GM12801 (cell line): ENCODE results near the gene WDR88.

ENCODE experiments used
- TF ChIP-seq, protein P1 (sequence below): IDR thresholded peaks from one replicate; pipeline ENCODE4 v1.5.1; 2011; ENCODE audit warnings: control low read depth; ENCODE audit not compliant: insufficient read length; ENCODE audit errors: extremely low read depth

The WDR88 gene

GRCh38 chr19:33150852-33151518, 19.1 kb downstream of the WDR88 start:
- TF ChIP-seq, protein P1, sequence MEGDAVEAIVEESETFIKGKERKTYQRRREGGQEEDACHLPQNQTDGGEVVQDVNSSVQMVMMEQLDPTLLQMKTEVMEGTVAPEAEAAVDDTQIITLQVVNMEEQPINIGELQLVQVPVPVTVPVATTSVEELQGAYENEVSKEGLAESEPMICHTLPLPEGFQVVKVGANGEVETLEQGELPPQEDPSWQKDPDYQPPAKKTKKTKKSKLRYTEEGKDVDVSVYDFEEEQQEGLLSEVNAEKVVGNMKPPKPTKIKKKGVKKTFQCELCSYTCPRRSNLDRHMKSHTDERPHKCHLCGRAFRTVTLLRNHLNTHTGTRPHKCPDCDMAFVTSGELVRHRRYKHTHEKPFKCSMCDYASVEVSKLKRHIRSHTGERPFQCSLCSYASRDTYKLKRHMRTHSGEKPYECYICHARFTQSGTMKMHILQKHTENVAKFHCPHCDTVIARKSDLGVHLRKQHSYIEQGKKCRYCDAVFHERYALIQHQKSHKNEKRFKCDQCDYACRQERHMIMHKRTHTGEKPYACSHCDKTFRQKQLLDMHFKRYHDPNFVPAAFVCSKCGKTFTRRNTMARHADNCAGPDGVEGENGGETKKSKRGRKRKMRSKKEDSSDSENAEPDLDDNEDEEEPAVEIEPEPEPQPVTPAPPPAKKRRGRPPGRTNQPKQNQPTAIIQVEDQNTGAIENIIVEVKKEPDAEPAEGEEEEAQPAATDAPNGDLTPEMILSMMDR, result no peak

DNA sequence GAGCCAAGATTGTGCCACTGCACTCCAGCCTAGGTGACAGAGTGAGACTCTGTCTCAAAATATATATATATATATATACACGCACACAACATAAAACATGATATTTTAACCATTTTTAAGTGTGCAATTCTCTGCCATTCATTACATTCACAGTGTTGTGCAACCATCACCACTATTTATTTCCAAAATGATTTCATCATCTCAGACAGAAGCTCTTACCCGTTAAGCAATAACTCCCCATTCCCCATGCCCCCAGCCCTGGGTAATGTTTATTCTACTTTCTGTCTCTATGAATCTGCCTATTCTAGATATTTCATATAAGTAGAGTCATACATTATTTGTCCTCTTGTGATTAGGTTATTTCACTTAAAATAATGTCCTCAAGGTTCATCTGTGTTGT, 20.3 kb downstream of the WDR88 start:
- TF ChIP-seq, protein P1, result no peak

- TF ChIP-seq, protein P1, result no peak
These were observed 24.4 kb downstream of the WDR88 start for GRCh38 chr19:33156334-33156733.

GRCh38 chr19:33157906-33158305, 26.0 kb downstream of the WDR88 start:
- TF ChIP-seq, protein P1, result no peak

- TF ChIP-seq, protein P1, result no peak
These were observed 26.5 kb downstream of the WDR88 start for GRCh38 chr19:33158365-33158764.

DNA sequence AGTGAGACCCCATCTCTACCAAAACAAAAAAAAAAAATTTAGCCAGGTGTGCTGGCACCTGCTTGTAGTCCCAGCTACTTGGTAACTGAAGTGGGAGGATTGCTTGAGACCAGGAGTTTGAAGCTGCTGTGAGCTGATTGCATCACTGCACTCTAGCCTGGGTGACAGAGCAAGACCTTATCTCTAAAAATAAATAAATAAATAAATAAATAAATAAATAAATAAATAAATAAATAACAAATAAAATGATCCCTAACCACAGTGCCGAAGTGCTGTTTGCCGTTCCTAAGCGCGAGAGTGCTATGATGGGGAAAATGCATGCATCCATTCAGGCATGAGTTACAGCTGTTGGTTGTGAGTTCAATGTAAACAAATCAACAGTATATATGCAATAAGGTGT, 27.2 kb downstream of the WDR88 start:
- TF ChIP-seq, protein P1, result no peak

- TF ChIP-seq, protein P1, result no peak
These were observed 28.0 kb downstream of the WDR88 start for GRCh38 chr19:33159893-33160292.

DNA sequence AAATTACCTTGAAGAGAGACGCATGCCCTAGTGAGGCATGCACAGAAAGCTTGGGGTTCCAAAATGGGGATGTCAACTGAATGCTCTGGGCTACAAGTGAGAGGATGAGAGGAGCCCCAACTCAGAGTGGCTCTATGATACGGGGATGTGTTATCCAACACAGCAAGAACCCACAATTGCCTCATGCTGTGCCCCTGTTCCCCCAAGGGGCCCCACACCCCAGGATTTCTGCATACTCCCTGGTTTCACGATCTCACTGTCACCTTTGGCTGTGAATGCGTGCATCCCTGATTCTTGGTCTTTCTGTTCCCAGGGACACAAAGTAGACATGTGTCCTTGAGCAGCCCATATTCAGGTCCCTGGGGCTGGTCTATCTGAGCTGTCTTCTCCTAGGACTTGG, 29.3 kb downstream of the WDR88 start:
- TF ChIP-seq, protein P1, result no peak
